GM08714 (cell line): ENCODE measurements around the gene AGAP9.
"Not testable (repeated sequence)": the region's sequence is repeated elsewhere in the genome, so short reads cannot be mapped to it uniquely, and the experiment has no call there.

Source experiments
- H3K4me3 ChIP-seq: fragments of 200-500 bp; sonication (Bioruptor generic); 2 replicates; pipeline ENCODE4 v1.5.1; 2014; ENCODE audit warnings: mild to moderate bottlenecking, low read length, inconsistent platforms
- ZNF274 ChIP-seq: IDR thresholded peaks from 2 replicates; pipeline ENCODE4 v1.6.1; 2012; ENCODE audit warnings: mild to moderate bottlenecking, low read depth, low read length

Gene AGAP9

GRCh38 chr10:47458466-47459154 lies 64.8 kb downstream of the AGAP9 start:
- no peak overlapping the region for H3K4me3 ChIP-seq
- no peak for TF ChIP-seq ZNF274

GRCh38 chr10:47457826-47458225 lies 65.6 kb downstream of the AGAP9 start:
- H3K4me3 ChIP-seq = no peak overlapping the region
- TF ChIP-seq ZNF274 = no peak

DNA sequence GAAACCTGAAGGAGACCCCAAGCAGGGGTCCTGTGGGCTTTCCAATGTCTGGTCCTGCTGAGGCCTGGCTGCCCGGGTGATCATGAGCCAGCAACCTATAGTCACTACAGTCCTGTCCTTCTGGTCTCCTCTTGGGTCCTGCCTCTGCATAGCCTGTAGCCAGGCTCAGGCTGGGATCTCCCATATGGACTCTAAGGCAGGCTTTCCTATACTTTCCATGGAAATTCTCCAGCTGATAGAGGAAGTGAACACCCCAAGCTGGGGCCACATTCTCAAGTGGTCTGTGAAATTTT lies 66.0 kb downstream of the AGAP9 start:
- no peak for TF ChIP-seq ZNF274
- no peak overlapping the region for H3K4me3 ChIP-seq

DNA sequence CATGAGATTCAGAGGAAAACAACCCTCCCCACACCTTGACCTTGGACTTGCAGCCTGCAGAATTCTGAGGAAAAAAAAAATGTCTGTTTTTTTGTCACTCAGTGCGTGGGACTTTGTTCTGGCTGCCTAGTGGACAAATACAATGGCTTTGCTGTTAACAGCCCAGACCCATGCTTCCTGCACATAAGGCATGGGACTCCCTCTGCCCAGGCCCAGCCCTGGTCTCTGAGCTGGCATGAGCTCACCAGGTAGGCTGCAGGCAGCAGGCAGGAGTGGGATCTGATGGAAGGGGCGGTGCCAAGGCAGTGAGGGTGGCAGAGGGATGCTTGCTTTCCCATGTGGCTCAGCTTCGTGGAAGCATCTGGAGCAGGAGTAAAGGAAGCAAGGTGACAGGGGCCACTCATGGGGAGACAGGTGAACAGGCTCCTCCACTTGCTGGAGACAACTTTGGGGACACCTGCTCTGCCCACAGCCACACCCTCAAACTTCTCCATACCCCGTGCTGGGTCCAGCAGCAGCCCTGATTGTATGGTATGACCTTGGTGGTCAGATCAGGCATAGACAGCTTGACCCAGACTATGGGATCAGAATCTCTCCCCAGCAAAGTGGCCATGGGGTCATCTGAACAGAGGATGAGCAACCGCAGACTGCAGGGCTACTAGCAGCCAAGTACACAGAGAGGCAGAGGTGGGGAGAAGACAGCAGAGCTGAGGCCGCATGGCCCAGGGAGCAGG lies 66.5 kb downstream of the AGAP9 start:
- no peak for TF ChIP-seq ZNF274
- H3K4me3 ChIP-seq = no peak overlapping the region

GRCh38 chr10:47456079-47456785 lies 67.2 kb downstream of the AGAP9 start:
- TF ChIP-seq ZNF274 = no peak
- no peak overlapping the region for H3K4me3 ChIP-seq

GRCh38 chr10:47455350-47456078 lies 67.9 kb downstream of the AGAP9 start:
- not testable (repeated sequence) for H3K4me3 ChIP-seq

DNA sequence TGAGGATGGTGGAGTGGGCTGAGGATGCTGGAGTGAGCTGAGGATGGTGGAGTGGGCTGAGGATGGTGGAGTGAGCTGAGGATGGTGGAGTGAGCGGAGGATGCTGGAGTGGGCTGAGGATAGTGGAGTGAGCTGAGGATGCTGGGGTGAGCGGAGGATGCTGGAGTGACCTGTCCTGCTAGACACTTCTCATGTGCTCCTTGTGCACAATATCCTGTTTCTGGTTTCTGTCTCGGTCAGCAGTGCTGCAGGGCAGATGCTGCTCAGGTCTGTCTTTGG lies 68.7 kb downstream of the AGAP9 start:
- no peak for TF ChIP-seq ZNF274
- H3K4me3 ChIP-seq = no peak overlapping the region

DNA sequence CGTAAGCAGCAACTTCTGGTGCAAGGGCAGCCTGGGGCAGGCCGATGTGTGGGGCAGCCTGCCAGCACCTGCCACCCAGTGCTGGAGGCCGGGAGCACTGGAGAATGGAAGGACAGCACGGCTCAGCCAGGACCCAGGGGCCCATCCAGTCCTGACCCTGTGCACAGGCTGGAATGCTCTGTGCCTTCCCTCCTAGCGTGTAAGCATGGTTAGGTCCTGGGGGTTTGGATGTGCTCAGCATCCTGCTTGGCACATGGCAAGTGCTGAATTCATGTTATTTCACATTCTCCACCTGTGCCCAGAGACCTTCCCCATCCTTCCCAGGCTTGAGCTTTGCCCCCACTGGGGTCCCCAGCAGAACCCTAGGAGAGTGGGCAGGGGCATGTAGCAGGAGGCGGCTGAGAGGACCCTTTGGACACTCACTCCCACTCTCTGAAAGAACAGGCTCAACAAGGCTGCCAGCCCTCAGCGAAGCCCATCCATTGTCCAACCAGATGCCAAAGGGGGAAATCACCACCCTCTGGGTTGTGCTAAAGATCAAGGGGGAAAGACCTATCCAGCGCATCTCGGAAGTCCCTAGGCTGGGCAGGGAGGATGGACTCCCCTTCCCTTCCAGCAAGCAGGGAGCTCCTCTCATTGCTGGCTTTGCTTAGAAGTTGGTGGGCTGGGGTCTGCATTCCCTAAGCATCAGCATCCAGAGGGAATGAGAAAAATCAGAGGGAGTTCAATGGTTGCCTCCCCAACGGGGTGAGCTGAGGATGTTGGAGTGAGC lies 69.2 kb downstream of the AGAP9 start:
- H3K4me3 ChIP-seq = no peak overlapping the region
- no peak for TF ChIP-seq ZNF274

DNA sequence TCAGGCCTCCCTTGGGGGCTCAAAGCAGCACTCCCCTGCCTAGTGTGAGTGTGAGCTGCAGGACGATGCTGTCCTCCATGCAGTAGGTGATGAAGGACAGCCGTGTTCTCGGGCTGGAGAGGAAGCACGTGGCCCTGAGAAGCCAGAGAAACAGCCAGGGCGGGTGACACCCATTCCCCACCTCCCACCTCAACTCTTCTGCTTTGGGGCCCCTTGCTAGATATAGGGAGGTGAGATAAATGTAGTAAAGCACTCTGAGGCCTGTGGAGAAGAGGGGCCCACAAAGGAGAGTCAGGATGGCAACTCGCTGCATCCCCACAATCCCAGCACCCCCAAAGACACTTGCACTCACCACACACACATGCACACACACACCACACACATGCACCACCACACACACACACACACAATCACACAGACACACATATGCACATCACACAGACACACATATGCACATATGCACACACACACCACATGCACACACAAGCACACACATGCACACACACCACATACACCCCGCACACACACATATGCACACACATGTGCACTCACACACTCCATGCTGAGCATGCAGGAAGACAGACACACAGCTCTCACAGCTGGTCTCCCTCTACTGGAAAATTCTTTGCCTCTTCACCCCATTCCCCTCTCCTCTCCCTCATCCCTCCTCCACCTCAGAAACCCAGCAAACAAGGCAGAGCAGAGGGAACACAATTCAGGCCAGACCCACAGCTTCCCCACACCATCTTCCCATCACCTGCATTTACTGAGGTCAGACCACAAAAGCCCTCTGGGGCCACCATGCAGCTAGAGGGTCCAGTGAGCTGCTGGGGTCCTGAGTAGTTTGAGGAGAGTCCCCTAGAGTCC lies 70.1 kb downstream of the AGAP9 start:
- no peak overlapping the region for H3K4me3 ChIP-seq
- no peak for TF ChIP-seq ZNF274

- TF ChIP-seq ZNF274 = no peak
- H3K4me3 ChIP-seq = no peak overlapping the region
Observed at GRCh38 chr10:47452495-47453140, 70.8 kb downstream of the AGAP9 start.

- TF ChIP-seq ZNF274 = no peak
- no peak overlapping the region for H3K4me3 ChIP-seq
Observed at GRCh38 chr10:47451998-47452494, 71.4 kb downstream of the AGAP9 start.
